HEK293T (cell line): ENCODE data around the gene PSMD10.

Experiments
- CTCF ChIA-PET: fragments of 350-600 bp; formaldehyde crosslinking; extraction: SDS; loops from one replicate; lab custom pipeline; 2021; ENCODE audit warnings: antibody characterized with exemption, inconsistent platforms; lab: Yijun Ruan, JAX
- POLR2A ChIA-PET: fragments of 350-600 bp; formaldehyde crosslinking; extraction: SDS; loops from one replicate; lab custom pipeline; 2020; ENCODE audit warnings: antibody characterized with exemption, inconsistent platforms; lab: Yijun Ruan, JAX
- DNase-seq: peaks from one replicate; pipeline ENCODE4 v3.0.0; 2012; ENCODE audit warnings: mixed read lengths; ENCODE audit errors: extremely low spot score
- ARNT ChIP-seq: fragments of 450-650 bp; IDR thresholded peaks from 2 replicates; pipeline ENCODE4 v1.6.1; 2017; ENCODE audit warnings: mild to moderate bottlenecking
- BHLHE40 ChIP-seq: fragments of 450-650 bp; IDR thresholded peaks from 2 replicates; pipeline ENCODE4 v1.6.1; 2016; ENCODE audit warnings: mild to moderate bottlenecking, moderate library complexity, borderline replicate concordance
- CTBP1 ChIP-seq: fragments of 450-650 bp; IDR thresholded peaks from 2 replicates; pipeline ENCODE4 v1.6.1; 2016; ENCODE audit warnings: borderline replicate concordance
- ELF4 ChIP-seq: fragments of 450-650 bp; IDR thresholded peaks from 2 replicates; pipeline ENCODE4 v1.6.1; 2017; ENCODE audit warnings: antibody characterized with exemption
- FOXA1 ChIP-seq: fragments of 450-650 bp; IDR thresholded peaks from 2 replicates; pipeline ENCODE4 v1.6.1; 2016; ENCODE audit warnings: mild to moderate bottlenecking
- FOXK2 ChIP-seq: fragments of 450-650 bp; IDR thresholded peaks from 2 replicates; pipeline ENCODE4 v1.6.1; 2016; ENCODE audit warnings: mild to moderate bottlenecking
- FOXM1 ChIP-seq: fragments of 450-650 bp; IDR thresholded peaks from 2 replicates; pipeline ENCODE4 v1.6.1; 2017; ENCODE audit warnings: mild to moderate bottlenecking, borderline replicate concordance
- HDGF ChIP-seq: fragments of 450-650 bp; IDR thresholded peaks from 2 replicates; pipeline ENCODE4 v1.6.1; 2017; ENCODE audit warnings: antibody characterized with exemption, borderline replicate concordance
- L3MBTL2 ChIP-seq: fragments of 450-650 bp; conservative IDR thresholded peaks from 2 replicates; pipeline ENCODE4 v1.6.1; 2016; ENCODE audit warnings: mild to moderate bottlenecking
- LEF1 ChIP-seq: fragments of 450-650 bp; IDR thresholded peaks from 2 replicates; pipeline ENCODE4 v1.6.1; 2017; ENCODE audit warnings: mild to moderate bottlenecking, borderline replicate concordance
- NFRKB ChIP-seq: fragments of 450-650 bp; IDR thresholded peaks from 2 replicates; pipeline ENCODE4 v1.6.1; 2016; ENCODE audit warnings: mild to moderate bottlenecking, moderate library complexity
- SP1 ChIP-seq: fragments of 450-650 bp; IDR thresholded peaks from 2 replicates; pipeline ENCODE4 v1.6.1; 2017
- SUZ12 ChIP-seq: fragments of 450-650 bp; IDR thresholded peaks from 2 replicates; pipeline ENCODE4 v1.6.1; 2016; ENCODE audit warnings: mild to moderate bottlenecking
- TARDBP ChIP-seq: fragments of 450-650 bp; IDR thresholded peaks from 2 replicates; pipeline ENCODE4 v1.6.1; 2016
- ZNF384 ChIP-seq: fragments of 450-650 bp; IDR thresholded peaks from 2 replicates; pipeline ENCODE4 v1.6.1; 2016
- TF ChIP-seq, protein P1 (sequence below): fragments of 450-650 bp; IDR thresholded peaks from 2 replicates; pipeline ENCODE4 v1.6.1; 2016

Gene PSMD10

DNA sequence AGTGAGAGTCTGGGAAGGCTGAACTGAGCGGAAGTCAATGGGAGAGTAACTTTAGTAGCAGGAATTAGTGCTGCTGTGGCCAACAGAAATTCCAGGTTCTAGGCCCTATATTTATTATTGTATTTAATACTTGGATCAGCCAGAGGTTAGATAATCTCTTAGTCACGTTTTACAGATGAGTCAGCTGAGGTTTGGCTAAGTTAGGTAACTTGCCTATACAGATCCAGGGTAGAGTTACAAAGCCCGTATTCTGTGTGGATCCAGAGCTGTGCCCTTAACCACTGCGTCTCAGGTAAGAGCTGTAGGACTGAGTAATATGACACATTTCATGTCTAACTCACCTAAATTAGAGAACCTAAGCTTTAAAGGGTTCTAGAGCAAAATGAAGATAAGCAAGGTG is 20.5 kb downstream of the PSMD10 start:
- ChIA-PET CTCF (interaction anchor here (0.7 to 2.7 kb wide), 5 partner anchors 10 to 398 kb away, joined by 3 to 13 read pairs (median 3); no protein-coding TSS in a partner anchor), POLR2A (interaction anchor here (1.1 kb wide), 1 partner anchor 21 kb away, joined by 3 read pairs; the partner anchor contains the start of genes ATG4A and PSMD10)
- TF ChIP-seq TARDBP (no peak), FOXK2 (no peak), ARNT (no peak), FOXM1 (no peak), FOXA1 (no peak), ZNF384 (no peak), CTBP1 (no peak), HDGF (no peak), NFRKB (no peak), SUZ12 (no peak), L3MBTL2 (no peak), SP1 (no peak), LEF1 (no peak), ELF4 (no peak), BHLHE40 (no peak)
- TF ChIP-seq, protein P1, sequence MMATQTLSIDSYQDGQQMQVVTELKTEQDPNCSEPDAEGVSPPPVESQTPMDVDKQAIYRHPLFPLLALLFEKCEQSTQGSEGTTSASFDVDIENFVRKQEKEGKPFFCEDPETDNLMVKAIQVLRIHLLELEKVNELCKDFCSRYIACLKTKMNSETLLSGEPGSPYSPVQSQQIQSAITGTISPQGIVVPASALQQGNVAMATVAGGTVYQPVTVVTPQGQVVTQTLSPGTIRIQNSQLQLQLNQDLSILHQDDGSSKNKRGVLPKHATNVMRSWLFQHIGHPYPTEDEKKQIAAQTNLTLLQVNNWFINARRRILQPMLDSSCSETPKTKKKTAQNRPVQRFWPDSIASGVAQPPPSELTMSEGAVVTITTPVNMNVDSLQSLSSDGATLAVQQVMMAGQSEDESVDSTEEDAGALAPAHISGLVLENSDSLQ = no peak
- DNase-seq = no peak

DNA sequence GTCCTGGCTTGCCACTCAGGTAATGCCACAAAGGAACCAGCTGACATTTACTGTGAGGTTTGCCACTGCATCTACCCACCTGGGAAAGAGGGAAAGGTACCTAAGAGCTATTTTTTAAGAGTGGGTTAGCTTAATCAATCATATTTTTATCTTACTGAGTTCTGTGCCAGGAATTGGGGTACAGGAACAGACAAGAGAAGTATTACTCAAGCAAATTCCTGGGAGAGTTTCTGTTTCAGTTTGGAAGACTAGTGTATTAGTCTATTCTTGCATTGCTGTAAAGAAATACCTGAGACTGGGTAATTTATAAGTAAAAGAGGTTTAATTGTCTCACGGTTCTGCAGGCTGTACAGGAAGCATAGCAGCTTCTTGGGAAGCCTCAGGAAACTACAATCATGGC is 23.2 kb downstream of the PSMD10 start:
- CTCF ChIA-PET = no interaction called here
- DNase-seq = no peak
- POLR2A ChIA-PET = no interaction called here
- TF ChIP-seq CTBP1 (no peak), BHLHE40 (no peak), SUZ12 (no peak), LEF1 (no peak), FOXM1 (no peak), FOXK2 (no peak), TARDBP (no peak), L3MBTL2 (no peak), NFRKB (no peak)

DNA sequence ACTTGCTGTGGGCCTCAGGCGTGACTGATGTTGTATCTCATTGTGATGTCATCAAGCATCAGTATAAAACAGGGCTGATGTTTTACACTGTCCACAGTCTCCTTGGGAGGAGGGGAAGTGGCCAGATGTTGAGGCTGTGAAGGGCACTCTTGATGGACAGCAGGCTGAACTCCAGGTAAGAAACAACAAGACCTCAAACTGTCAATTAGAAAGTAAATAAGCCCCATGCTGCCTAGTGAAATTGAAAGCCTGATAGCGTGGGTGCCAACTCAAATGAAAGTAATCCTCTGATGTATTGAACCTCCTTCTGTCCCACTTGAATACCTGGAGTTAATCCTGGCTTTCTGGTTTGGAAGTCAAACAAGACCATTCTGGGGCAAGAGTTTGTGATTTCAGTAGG is 26.7 kb downstream of the PSMD10 start:
- CTCF ChIA-PET = no interaction called here
- POLR2A ChIA-PET = no interaction called here

DNA sequence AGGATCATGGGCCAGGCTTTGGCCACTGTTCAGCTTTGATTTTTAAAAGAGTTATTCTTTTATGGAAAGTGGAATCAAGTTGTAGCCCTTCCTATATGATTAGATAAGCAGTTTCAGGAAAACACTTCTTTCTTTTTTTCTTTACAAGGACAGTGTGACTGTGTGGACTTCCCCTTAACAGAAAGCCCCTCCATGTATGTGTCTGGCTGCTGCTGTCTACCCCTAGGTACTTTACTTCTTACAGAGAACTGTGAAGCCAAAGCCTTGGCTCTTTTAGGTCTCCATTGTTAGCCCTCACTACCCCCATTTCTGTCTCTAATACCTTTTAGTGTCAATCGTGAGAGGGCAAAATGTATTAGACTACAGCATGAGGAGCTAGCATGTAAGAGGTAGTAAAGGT is 27.3 kb downstream of the PSMD10 start:
- TF ChIP-seq LEF1 (no peak), BHLHE40 (no peak), ARNT (no peak), TARDBP (no peak), FOXK2 (no peak), L3MBTL2 (no peak), ZNF384 (no peak), CTBP1 (no peak), FOXA1 (no peak), FOXM1 (no peak), HDGF (no peak), ELF4 (no peak), NFRKB (no peak), SUZ12 (no peak)
- TF ChIP-seq, protein P1 = no peak
- ChIA-PET CTCF (no interaction called here), POLR2A (no interaction called here)
- DNase-seq = no peak

More for the DNA sequence above, 26.7 kb downstream of the PSMD10 start:
- no peak for TF ChIP-seq HDGF
- TF ChIP-seq FOXA1 = no peak
- no peak for TF ChIP-seq SUZ12
- no peak for DNase-seq

DNA sequence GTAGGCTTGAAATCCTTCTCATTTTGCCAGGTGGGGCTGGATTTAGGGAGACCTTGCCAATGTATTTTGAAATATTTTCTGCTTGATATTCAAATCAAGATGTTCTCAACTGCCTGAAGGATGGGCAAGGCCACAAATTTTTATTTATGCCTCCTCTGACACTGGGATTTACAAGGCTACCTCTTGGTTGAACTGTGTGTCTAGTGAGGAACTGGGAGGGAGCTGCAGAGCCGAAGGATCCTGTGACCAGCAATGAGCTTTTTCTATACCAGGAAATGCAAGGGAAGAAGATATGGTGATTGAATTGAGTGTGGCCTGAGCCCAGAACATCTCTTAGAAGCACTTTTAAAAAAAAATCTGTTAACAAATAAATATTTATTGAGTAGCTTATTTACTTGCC is 31.5 kb downstream of the PSMD10 start:
- ChIA-PET CTCF (interaction anchor here (1.9 kb wide), 1 partner anchor 11 kb away, joined by 6 read pairs; no protein-coding TSS in a partner anchor), POLR2A (no interaction called here)
- DNase-seq = no peak
- no peak for TF ChIP-seq ELF4

DNA sequence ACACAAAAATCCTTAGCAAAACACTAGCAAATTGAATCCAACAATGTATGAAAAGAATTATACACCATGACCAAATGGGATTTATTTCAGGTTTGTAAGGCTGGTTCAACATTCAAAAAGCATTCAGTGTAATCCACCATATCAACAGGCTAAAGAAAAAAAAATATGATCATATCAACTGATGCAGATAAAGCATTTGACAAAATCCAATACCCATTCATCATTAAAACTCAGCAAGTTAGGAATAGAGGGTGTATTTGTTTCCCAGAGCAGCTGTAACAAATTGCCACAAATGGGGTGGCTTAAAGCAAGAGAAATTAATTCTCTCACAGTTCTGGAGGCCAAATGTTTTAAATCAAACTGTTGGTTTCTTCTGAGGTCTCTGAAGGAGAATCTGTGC is 35.8 kb downstream of the PSMD10 start:
- CTCF ChIA-PET = no interaction called here
- no peak for DNase-seq
- POLR2A ChIA-PET = no interaction called here
- TF ChIP-seq NFRKB = no peak
- no peak for TF ChIP-seq FOXK2
- no peak for TF ChIP-seq FOXA1
- no peak for TF ChIP-seq TARDBP
- no peak for TF ChIP-seq BHLHE40
- no peak for TF ChIP-seq HDGF
- TF ChIP-seq ELF4 = no peak
- no peak for TF ChIP-seq ARNT
- no peak for TF ChIP-seq L3MBTL2
- TF ChIP-seq SUZ12 = no peak
- TF ChIP-seq CTBP1 = no peak
- TF ChIP-seq SP1 = no peak
- TF ChIP-seq LEF1 = no peak
- TF ChIP-seq, protein P1 = no peak

DNA sequence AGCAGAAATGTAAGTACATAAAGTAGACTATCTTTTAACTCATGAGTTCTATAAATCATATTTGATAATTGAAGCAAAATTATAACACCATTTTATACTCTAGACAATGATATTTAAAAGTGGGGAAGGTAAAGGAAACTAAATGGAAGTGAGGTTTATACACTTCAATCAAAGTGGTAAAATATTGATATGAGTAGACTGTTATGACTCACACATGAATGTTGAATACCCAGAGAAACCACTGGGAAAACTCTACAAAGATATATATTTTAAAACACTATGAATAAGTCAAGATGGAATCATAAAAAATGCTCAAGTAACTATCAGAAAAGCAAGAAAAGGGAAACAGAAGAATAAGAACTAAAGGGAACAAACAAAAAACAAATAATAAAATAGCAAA is 38.1 kb downstream of the PSMD10 start:
- CTCF ChIA-PET = no interaction called here
- TF ChIP-seq LEF1 = no peak
- no peak for TF ChIP-seq FOXA1

More for the DNA sequence above, 38.1 kb downstream of the PSMD10 start:
- POLR2A ChIA-PET = no interaction called here
- no peak for DNase-seq
